ENCODE results near the gene CDK14. TPM values are rescaled to one million over a fixed set of nuclear protein-coding genes. Genes with fewer than 3 reads are reported as not detected.

The CDK14 gene
- total RNA-seq, 1 donor from 2014 or later = 52.3 TPM

GRCh38 chr7:90961037-90961725, 365.1 kb downstream of the CDK14 start:
- Histone ChIP-seq H3K9ac (no peak overlapping the region), H3K4me2 (no peak overlapping the region), H3K27ac (no peak overlapping the region), H4K20me1 (ENCODE audit: low read depth) (no peaks in the 10 kb centered on the region), H3F3A (ENCODE audit: low read depth) (no peaks in the 10 kb centered on the region), H3K4me3 (no peak overlapping the region), H3K4me1 (peaks cover 16% of the 10 kb centered on the region), H3K9me3 (ENCODE audit: low read depth) (no peaks in the 10 kb centered on the region), H3K27me3 (no peaks in the 10 kb centered on the region), H3K79me2 (ENCODE audit: low read depth) (no peaks in the 10 kb centered on the region), H3K36me3 (no peaks in the 10 kb centered on the region), H2AFZ (replicated peaks) (no peak overlapping the region)
- H3K27ac Mint-ChIP-seq = no peak overlapping the region
- H3K4me1 Mint-ChIP-seq = peaks cover 18% of the 10 kb centered on the region
- TF ChIP-seq EZH2 (IDR thresholded peaks at IDR 0.05) = no peak
- TF ChIP-seq CTCF (IDR thresholded peaks at IDR 0.05) = no peak
- TF ChIP-seq EZH2phosphoT487 (IDR thresholded peaks at IDR 0.05) = no peak
- H3K9me3 Mint-ChIP-seq = no peaks in the 10 kb centered on the region
- H3K4me3 Mint-ChIP-seq = no peak overlapping the region
- DNase-seq (ENCODE audit: low spot score) = no peak
- peaks cover 14% of the 10 kb centered on the region for H3K36me3 Mint-ChIP-seq
- no peaks in the 10 kb centered on the region for H3K27me3 Mint-ChIP-seq (ENCODE audit: insufficient read depth, low read depth)

GRCh38 chr7:90965211-90965610, 369.1 kb downstream of the CDK14 start:
- Histone ChIP-seq H2AFZ (replicated peaks) (no peak overlapping the region), H3K27ac (no peak overlapping the region), H3K4me2 (peak overlapping the region; percentile 8), H3K9ac (no peak overlapping the region), H3K27me3 (no peaks in the 10 kb centered on the region), H3K4me3 (no peak overlapping the region), H3K4me1 (peaks cover 23% of the 10 kb centered on the region), H4K20me1 (ENCODE audit: low read depth) (no peaks in the 10 kb centered on the region), H3K9me3 (ENCODE audit: low read depth) (no peaks in the 10 kb centered on the region), H3K36me3 (no peaks in the 10 kb centered on the region), H3K79me2 (ENCODE audit: low read depth) (no peaks in the 10 kb centered on the region), H3F3A (ENCODE audit: low read depth) (no peaks in the 10 kb centered on the region)
- TF ChIP-seq EZH2phosphoT487 (IDR thresholded peaks at IDR 0.05) (no peak), CTCF (IDR thresholded peaks at IDR 0.05) (no peak), EZH2 (IDR thresholded peaks at IDR 0.05) (no peak)
- Mint-ChIP-seq H3K4me1 (peaks cover 20% of the 10 kb centered on the region), H3K27ac (no peak overlapping the region), H3K9me3 (no peaks in the 10 kb centered on the region), H3K27me3 (ENCODE audit: insufficient read depth, low read depth) (no peaks in the 10 kb centered on the region), H3K4me3 (no peak overlapping the region), H3K36me3 (peaks cover 2% of the 10 kb centered on the region)
- DNase-seq (ENCODE audit: low spot score) = no peak

GRCh38 chr7:90966346-90966745, 370.2 kb downstream of the CDK14 start:
- Histone ChIP-seq H3K36me3 (no peaks in the 10 kb centered on the region), H4K20me1 (ENCODE audit: low read depth) (no peaks in the 10 kb centered on the region), H3K27me3 (no peaks in the 10 kb centered on the region), H3K9ac (no peak overlapping the region), H3K27ac (peak overlapping the region; percentile 6), H3K79me2 (ENCODE audit: low read depth) (no peaks in the 10 kb centered on the region), H3K4me2 (no peak overlapping the region), H3K4me1 (peaks cover 23% of the 10 kb centered on the region), H2AFZ (replicated peaks) (no peak overlapping the region), H3F3A (ENCODE audit: low read depth) (no peaks in the 10 kb centered on the region), H3K4me3 (no peak overlapping the region), H3K9me3 (ENCODE audit: low read depth) (no peaks in the 10 kb centered on the region)
- Mint-ChIP-seq H3K9me3 (no peaks in the 10 kb centered on the region), H3K4me1 (peaks cover 28% of the 10 kb centered on the region), H3K36me3 (peaks cover 3% of the 10 kb centered on the region), H3K27ac (peak overlapping the region; percentile 79), H3K27me3 (ENCODE audit: insufficient read depth, low read depth) (no peaks in the 10 kb centered on the region), H3K4me3 (no peak overlapping the region)
- no peak for TF ChIP-seq EZH2 (IDR thresholded peaks at IDR 0.05)
- no peak for DNase-seq (ENCODE audit: low spot score)

GRCh38 chr7:90968871-90969270, 372.8 kb downstream of the CDK14 start:
- Mint-ChIP-seq H3K4me1 (peaks cover 29% of the 10 kb centered on the region), H3K4me3 (no peak overlapping the region), H3K36me3 (peaks cover 12% of the 10 kb centered on the region), H3K27ac (no peak overlapping the region), H3K27me3 (ENCODE audit: insufficient read depth, low read depth) (no peaks in the 10 kb centered on the region), H3K9me3 (peaks cover 11% of the 10 kb centered on the region)
- Histone ChIP-seq H3K4me1 (peaks cover 23% of the 10 kb centered on the region), H3F3A (ENCODE audit: low read depth) (no peaks in the 10 kb centered on the region), H3K4me2 (no peak overlapping the region), H3K27ac (no peak overlapping the region), H3K79me2 (ENCODE audit: low read depth) (no peaks in the 10 kb centered on the region), H3K27me3 (no peaks in the 10 kb centered on the region), H4K20me1 (ENCODE audit: low read depth) (no peaks in the 10 kb centered on the region), H3K9ac (no peak overlapping the region), H3K9me3 (ENCODE audit: low read depth) (no peaks in the 10 kb centered on the region), H2AFZ (replicated peaks) (no peak overlapping the region), H3K36me3 (peaks cover 6% of the 10 kb centered on the region), H3K4me3 (no peak overlapping the region)
- TF ChIP-seq EZH2 (IDR thresholded peaks at IDR 0.05) (no peak), EZH2phosphoT487 (IDR thresholded peaks at IDR 0.05) (no peak), CTCF (IDR thresholded peaks at IDR 0.05) (no peak)
- no peak for DNase-seq (ENCODE audit: low spot score)
